Erythroblast (primary cell): ENCODE measurements around the gene COL11A2.

ENCODE experiments used
- GATA1 ChIP-seq: IDR thresholded peaks from 2 replicates; pipeline ENCODE4 v1.6.1; 2011; ENCODE audit warnings: low read depth, mild to moderate bottlenecking, control low read depth, low read length, moderate library complexity
- POLR2A ChIP-seq: IDR thresholded peaks from 2 replicates; pipeline ENCODE4 v1.6.1; 2011; ENCODE audit warnings: mild to moderate bottlenecking, low read length

DNA sequence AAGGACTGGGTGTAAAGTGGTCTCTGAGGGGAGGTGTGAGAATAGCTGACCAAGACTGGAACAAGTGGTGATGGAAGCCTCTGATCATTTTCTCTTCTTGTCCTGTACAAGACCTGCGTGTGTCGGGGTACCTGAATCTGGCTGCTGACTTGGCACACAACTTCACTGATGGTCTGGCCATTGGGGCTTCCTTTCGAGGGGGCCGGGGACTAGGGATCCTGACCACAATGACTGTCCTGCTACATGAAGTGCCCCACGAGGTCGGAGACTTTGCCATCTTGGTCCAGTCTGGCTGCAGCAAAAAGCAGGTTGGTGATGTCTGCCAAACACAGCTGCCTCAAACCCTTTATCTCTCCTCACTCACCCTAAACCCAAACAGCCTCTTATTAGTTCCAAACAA, 10.5 kb upstream of the COL11A2 start:
- TF ChIP-seq POLR2A = no peak
- no peak for TF ChIP-seq GATA1
